ENCODE measurements around the gene CCDC12.

Gene CCDC12

GRCh38 chr3:46905661-46906451 is 70.7 kb downstream of the CCDC12 start:
- Histone ChIP-seq H3K9ac (ENCODE audit: low read length) (no peak overlapping the region), H3K4me1 (ENCODE audit: control insufficient read depth, insufficient read depth, low read length) (peaks cover 15% of the 10 kb centered on the region), H3K9me3 (ENCODE audit: control insufficient read depth, low read length) (no peaks in the 10 kb centered on the region), H3K27me3 (ENCODE audit: control insufficient read depth, insufficient read depth, low read length) (no peaks in the 10 kb centered on the region), H3K36me3 (ENCODE audit: control insufficient read depth, insufficient read depth, low read length) (no peaks in the 10 kb centered on the region), H3K4me3 (ENCODE audit: low read length) (no peak overlapping the region)

GRCh38 chr3:46905213-46905560 is 71.4 kb downstream of the CCDC12 start:
- H3K4me1 ChIP-seq (ENCODE audit: control insufficient read depth, insufficient read depth, low read length), result peaks cover 15% of the 10 kb centered on the region
- H3K27me3 ChIP-seq (ENCODE audit: control insufficient read depth, insufficient read depth, low read length), result no peaks in the 10 kb centered on the region
- no peaks in the 10 kb centered on the region for H3K9me3 ChIP-seq (ENCODE audit: control insufficient read depth, low read length)
- H3K9ac ChIP-seq (ENCODE audit: low read length), result no peak overlapping the region
- H3K36me3 ChIP-seq (ENCODE audit: control insufficient read depth, insufficient read depth, low read length), result no peaks in the 10 kb centered on the region
- H3K4me3 ChIP-seq (ENCODE audit: low read length), result no peak overlapping the region

- H3K9ac ChIP-seq (ENCODE audit: low read length), result no peak overlapping the region
- H3K9me3 ChIP-seq (ENCODE audit: control insufficient read depth, low read length), result no peaks in the 10 kb centered on the region
- H3K36me3 ChIP-seq (ENCODE audit: control insufficient read depth, insufficient read depth, low read length), result no peaks in the 10 kb centered on the region
- H3K27me3 ChIP-seq (ENCODE audit: control insufficient read depth, insufficient read depth, low read length), result peaks cover under 1% of the 10 kb centered on the region
- H3K4me1 ChIP-seq (ENCODE audit: control insufficient read depth, insufficient read depth, low read length), result peaks cover 12% of the 10 kb centered on the region
- no peak overlapping the region for H3K4me3 ChIP-seq (ENCODE audit: low read length)
These were observed 72.0 kb downstream of the CCDC12 start for GRCh38 chr3:46904303-46905212.

GRCh38 chr3:46903341-46904302 is 72.9 kb downstream of the CCDC12 start:
- Histone ChIP-seq H3K36me3 (ENCODE audit: control insufficient read depth, insufficient read depth, low read length) (no peaks in the 10 kb centered on the region), H3K27me3 (ENCODE audit: control insufficient read depth, insufficient read depth, low read length) (peaks cover 9% of the 10 kb centered on the region), H3K4me3 (ENCODE audit: low read length) (no peak overlapping the region), H3K9me3 (ENCODE audit: control insufficient read depth, low read length) (no peaks in the 10 kb centered on the region), H3K4me1 (ENCODE audit: control insufficient read depth, insufficient read depth, low read length) (peaks cover 5% of the 10 kb centered on the region), H3K9ac (ENCODE audit: low read length) (no peak overlapping the region)

GRCh38 chr3:46902188-46902631 is 74.3 kb downstream of the CCDC12 start:
- no peaks in the 10 kb centered on the region for H3K36me3 ChIP-seq (ENCODE audit: control insufficient read depth, insufficient read depth, low read length)
- H3K9ac ChIP-seq (ENCODE audit: low read length), result no peak overlapping the region
- H3K4me1 ChIP-seq (ENCODE audit: control insufficient read depth, insufficient read depth, low read length), result no peaks in the 10 kb centered on the region
- no peak overlapping the region for H3K4me3 ChIP-seq (ENCODE audit: low read length)
- peaks cover 18% of the 10 kb centered on the region for H3K27me3 ChIP-seq (ENCODE audit: control insufficient read depth, insufficient read depth, low read length)
- H3K9me3 ChIP-seq (ENCODE audit: control insufficient read depth, low read length), result no peaks in the 10 kb centered on the region

GRCh38 chr3:46901591-46902187 is 74.9 kb downstream of the CCDC12 start:
- H3K4me3 ChIP-seq (ENCODE audit: low read length), result no peak overlapping the region
- no peaks in the 10 kb centered on the region for H3K36me3 ChIP-seq (ENCODE audit: control insufficient read depth, insufficient read depth, low read length)
- no peaks in the 10 kb centered on the region for H3K4me1 ChIP-seq (ENCODE audit: control insufficient read depth, insufficient read depth, low read length)
- no peak overlapping the region for H3K9ac ChIP-seq (ENCODE audit: low read length)
- peaks cover 23% of the 10 kb centered on the region for H3K27me3 ChIP-seq (ENCODE audit: control insufficient read depth, insufficient read depth, low read length)
- no peaks in the 10 kb centered on the region for H3K9me3 ChIP-seq (ENCODE audit: control insufficient read depth, low read length)

- H3K4me1 ChIP-seq (ENCODE audit: control insufficient read depth, insufficient read depth, low read length), result no peaks in the 10 kb centered on the region
These were observed 75.5 kb downstream of the CCDC12 start for GRCh38 chr3:46901061-46901460.

GRCh38 chr3:46900356-46900755 is 76.2 kb downstream of the CCDC12 start:
- H3K9ac ChIP-seq (ENCODE audit: low read length), result no peak overlapping the region

More at GRCh38 chr3:46901061-46901460, 75.5 kb downstream of the CCDC12 start:
- H3K27me3 ChIP-seq (ENCODE audit: control insufficient read depth, insufficient read depth, low read length), result peaks cover 25% of the 10 kb centered on the region
- no peaks in the 10 kb centered on the region for H3K9me3 ChIP-seq (ENCODE audit: control insufficient read depth, low read length)
- H3K4me3 ChIP-seq (ENCODE audit: low read length), result no peak overlapping the region
- no peak overlapping the region for H3K9ac ChIP-seq (ENCODE audit: low read length)
- H3K36me3 ChIP-seq (ENCODE audit: control insufficient read depth, insufficient read depth, low read length), result no peaks in the 10 kb centered on the region

GRCh38 chr3:46900007-46900292 is 76.6 kb downstream of the CCDC12 start:
- no peak overlapping the region for H3K9ac ChIP-seq (ENCODE audit: low read length)
- H3K4me1 ChIP-seq (ENCODE audit: control insufficient read depth, insufficient read depth, low read length), result no peaks in the 10 kb centered on the region
- H3K4me3 ChIP-seq (ENCODE audit: low read length), result no peak overlapping the region
- H3K36me3 ChIP-seq (ENCODE audit: control insufficient read depth, insufficient read depth, low read length), result no peaks in the 10 kb centered on the region
- H3K9me3 ChIP-seq (ENCODE audit: control insufficient read depth, low read length), result no peaks in the 10 kb centered on the region
- peaks cover 25% of the 10 kb centered on the region for H3K27me3 ChIP-seq (ENCODE audit: control insufficient read depth, insufficient read depth, low read length)

More at GRCh38 chr3:46900356-46900755, 76.2 kb downstream of the CCDC12 start:
- H3K4me1 ChIP-seq (ENCODE audit: control insufficient read depth, insufficient read depth, low read length), result no peaks in the 10 kb centered on the region
- peaks cover 25% of the 10 kb centered on the region for H3K27me3 ChIP-seq (ENCODE audit: control insufficient read depth, insufficient read depth, low read length)
- H3K9me3 ChIP-seq (ENCODE audit: control insufficient read depth, low read length), result no peaks in the 10 kb centered on the region
- H3K36me3 ChIP-seq (ENCODE audit: control insufficient read depth, insufficient read depth, low read length), result no peaks in the 10 kb centered on the region
- H3K4me3 ChIP-seq (ENCODE audit: low read length), result no peak overlapping the region

- Histone ChIP-seq H3K27me3 (ENCODE audit: control insufficient read depth, insufficient read depth, low read length) (peaks cover 25% of the 10 kb centered on the region), H3K4me3 (ENCODE audit: low read length) (no peak overlapping the region), H3K9ac (ENCODE audit: low read length) (no peak overlapping the region), H3K4me1 (ENCODE audit: control insufficient read depth, insufficient read depth, low read length) (no peaks in the 10 kb centered on the region), H3K36me3 (ENCODE audit: control insufficient read depth, insufficient read depth, low read length) (no peaks in the 10 kb centered on the region), H3K9me3 (ENCODE audit: control insufficient read depth, low read length) (no peaks in the 10 kb centered on the region)
These were observed 77.2 kb downstream of the CCDC12 start for GRCh38 chr3:46899151-46900006.

All from mucosa of stomach (tissue), 1 donor.